ENCODE results near the gene GREB1L.

GRCh38 chr18:21463718-21464117, 221.7 kb downstream of the GREB1L start:
- TF ChIP-seq POLR2A (IDR thresholded peaks at IDR 0.05) = no peak
- no peak for TF ChIP-seq CTCF (IDR thresholded peaks at IDR 0.05)
